ENCODE results near the gene IGDCC3. TPM values are rescaled to one million over a fixed set of nuclear protein-coding genes. Genes with fewer than 3 reads are reported as not detected.

The IGDCC3 gene
- total RNA-seq, 2 donors from 2014 or later, result not detected

- Histone ChIP-seq H3K27me3 (no peaks in the 10 kb centered on the region), H3K36me3 (no peaks in the 10 kb centered on the region), H3K27ac (no peak overlapping the region), H3K9me3 (no peaks in the 10 kb centered on the region), H3K4me3 (no peak overlapping the region), H3K4me1 (peaks cover 0 to 8% of the 10 kb centered on the region in 2 donors)
- no peak for TF ChIP-seq CTCF (IDR thresholded peaks at IDR 0.05)
- DNase-seq (ENCODE audit: low spot score), result no peak
These were observed 32.2 kb upstream of the IGDCC3 start for GRCh38 chr15:65410036-65410435.

- H3K27ac ChIP-seq, result no peak overlapping the region
These were observed 31.3 kb upstream of the IGDCC3 start for GRCh38 chr15:65409036-65409631.

GRCh38 chr15:65408324-65409035, 30.7 kb upstream of the IGDCC3 start:
- H3K9me3 ChIP-seq, result no peaks in the 10 kb centered on the region

More at GRCh38 chr15:65409036-65409631, 31.3 kb upstream of the IGDCC3 start:
- no peak for DNase-seq (ENCODE audit: low spot score)
- no peak for TF ChIP-seq CTCF (IDR thresholded peaks at IDR 0.05)
- no peak overlapping the region for H3K4me3 ChIP-seq
- H3K9me3 ChIP-seq, result no peaks in the 10 kb centered on the region
- no peaks in the 10 kb centered on the region for H3K27me3 ChIP-seq
- no peaks in the 10 kb centered on the region for H3K36me3 ChIP-seq
- no peaks in the 10 kb centered on the region for H3K4me1 ChIP-seq

GRCh38 chr15:65406424-65407000, 28.7 kb upstream of the IGDCC3 start:
- Histone ChIP-seq H3K27ac (no peak overlapping the region), H3K4me1 (peaks cover 0 to 10% of the 10 kb centered on the region in 2 donors), H3K36me3 (no peaks in the 10 kb centered on the region), H3K27me3 (no peaks in the 10 kb centered on the region), H3K9me3 (no peaks in the 10 kb centered on the region), H3K4me3 (no peak overlapping the region)
- no peak for DNase-seq (ENCODE audit: low spot score)
- TF ChIP-seq CTCF (IDR thresholded peaks at IDR 0.05), result no peak

More at GRCh38 chr15:65408324-65409035, 30.7 kb upstream of the IGDCC3 start:
- Histone ChIP-seq H3K27ac (no peak overlapping the region), H3K27me3 (no peaks in the 10 kb centered on the region), H3K36me3 (no peaks in the 10 kb centered on the region), H3K4me1 (no peaks in the 10 kb centered on the region), H3K4me3 (no peak overlapping the region)
- no peak for TF ChIP-seq CTCF (IDR thresholded peaks at IDR 0.05)
- DNase-seq (ENCODE audit: low spot score), result no peak

GRCh38 chr15:65405791-65406423, 28.1 kb upstream of the IGDCC3 start:
- no peaks in the 10 kb centered on the region for H3K9me3 ChIP-seq
- TF ChIP-seq CTCF (IDR thresholded peaks at IDR 0.05), result no peak

More at GRCh38 chr15:65405791-65406423, 28.1 kb upstream of the IGDCC3 start:
- no peak overlapping the region for H3K4me3 ChIP-seq
- no peaks in the 10 kb centered on the region for H3K27me3 ChIP-seq
- H3K36me3 ChIP-seq, result no peaks in the 10 kb centered on the region
- H3K4me1 ChIP-seq, result peaks cover 0 to 16% of the 10 kb centered on the region in 2 donors
- no peak for DNase-seq (ENCODE audit: low spot score)
- H3K27ac ChIP-seq, result no peak overlapping the region
